Neural cell (in vitro differentiated cells): ENCODE results near the gene PRAC1. TPM values are rescaled to one million over a fixed set of nuclear protein-coding genes. Genes with fewer than 3 reads are reported as not detected.

Experiments
- H2AFZ ChIP-seq: fragments of 200-600, 300-800 bp; sonication (generic), shearing (Covaris generic); 2 replicates; pipeline ENCODE4 v1.6.0; 2014; ENCODE audit warnings: low read depth, mild to moderate bottlenecking, antibody characterized with exemption, low read length, moderate library complexity
- H3F3A ChIP-seq: fragments of 200-600 bp; shearing (Covaris generic); 2 replicates; pipeline ENCODE4 v1.6.1; 2016; ENCODE audit warnings: mild to moderate bottlenecking, moderate library complexity, mixed read lengths, antibody characterized with exemption, low read length; ENCODE audit not compliant: insufficient read depth, poor library complexity, severe bottlenecking
- H3K27ac ChIP-seq: fragments of 200-600, 300-800 bp; sonication (generic), shearing (Covaris generic); 2 replicates; pipeline ENCODE4 v1.5.1; 2014; ENCODE audit warnings: mild to moderate bottlenecking, low read length, moderate library complexity
- H3K27me3 ChIP-seq: fragments of 300-800, 200-600 bp; sonication (generic), shearing (Covaris generic); 2 replicates; pipeline ENCODE4 v1.6.0; 2014; ENCODE audit warnings: mild to moderate bottlenecking, low read depth, low read length, moderate library complexity; ENCODE audit not compliant: insufficient read depth
- H3K36me3 ChIP-seq: fragments of 300-800, 200-600 bp; sonication (generic), shearing (Covaris generic); 2 replicates; pipeline ENCODE4 v1.5.1; 2014; ENCODE audit warnings: mild to moderate bottlenecking, antibody characterized with exemption, low read length, moderate library complexity; ENCODE audit not compliant: insufficient read depth
- H3K4me2 ChIP-seq: fragments of 300-800, 200-600 bp; sonication (generic), shearing (Covaris generic); 2 replicates; pipeline ENCODE4 v1.6.0; 2014; ENCODE audit warnings: mild to moderate bottlenecking, low read length
- H3K4me3 ChIP-seq: fragments of 300-800, 200-600 bp; sonication (generic), shearing (Covaris generic); 2 replicates; pipeline ENCODE4 v1.5.1; 2014; ENCODE audit warnings: mild to moderate bottlenecking, low read length, moderate library complexity
- H3K79me2 ChIP-seq: fragments of 200-600 bp; shearing (Covaris generic); replicated peaks from 2 replicates; pipeline ENCODE4 v1.6.0; 2014; ENCODE audit warnings: mild to moderate bottlenecking, low read length, moderate library complexity; ENCODE audit not compliant: insufficient read depth
- H3K9ac ChIP-seq: fragments of 300-800, 200-600 bp; sonication (generic), shearing (Covaris generic); 2 replicates; pipeline ENCODE4 v1.6.1; 2016; ENCODE audit warnings: mild to moderate bottlenecking, low read length, mixed read lengths
- H3K9me2 ChIP-seq: fragments of 200-600 bp; shearing (Covaris generic); 2 replicates; pipeline ENCODE4 v1.6.1; 2016; ENCODE audit warnings: mild to moderate bottlenecking, low read length, mixed read lengths; ENCODE audit not compliant: insufficient read depth
- H3K9me3 ChIP-seq: fragments of 200-600, 300-800 bp; sonication (generic), shearing (Covaris generic); 2 replicates; pipeline ENCODE4 v1.6.1; 2016; ENCODE audit warnings: mild to moderate bottlenecking, mixed run types, low read length, moderate library complexity, mixed read lengths
- H4K20me1 ChIP-seq: fragments of 200-600 bp; shearing (Covaris generic); 2 replicates; pipeline ENCODE4 v1.6.1; 2016; ENCODE audit warnings: mild to moderate bottlenecking, mixed run types; ENCODE audit not compliant: insufficient read depth
- CTCF ChIP-seq: fragments of 450-650 bp; IDR thresholded peaks from 2 replicates; pipeline ENCODE4 v1.5.1; 2014; ENCODE audit warnings: antibody characterized with exemption, mild to moderate bottlenecking, moderate library complexity; ENCODE audit not compliant: poor library complexity, severe bottlenecking
- EP300 ChIP-seq: fragments of 450-650 bp; conservative IDR thresholded peaks from 2 replicates; pipeline ENCODE4 v1.6.1; 2014; ENCODE audit warnings: antibody characterized with exemption, mild to moderate bottlenecking, moderate library complexity; ENCODE audit not compliant: poor library complexity, severe bottlenecking
- EZH2 ChIP-seq: fragments of 200-600, 300-800 bp; shearing (Covaris generic), sonication (generic); IDR thresholded peaks from 2 replicates; pipeline ENCODE4 v1.6.1; 2014; ENCODE audit warnings: antibody characterized with exemption, low read length, borderline replicate concordance, mild to moderate bottlenecking; ENCODE audit not compliant: insufficient read depth, poor library complexity, severe bottlenecking
- MXI1 ChIP-seq: fragments of 450-650 bp; conservative IDR thresholded peaks from 2 replicates; pipeline ENCODE4 v1.6.1; 2014; ENCODE audit warnings: antibody characterized with exemption, mild to moderate bottlenecking; ENCODE audit not compliant: poor library complexity, severe bottlenecking
- POLR2AphosphoS5 ChIP-seq: IDR thresholded peaks from 2 replicates; pipeline ENCODE4 v1.6.1; 2012
- RAD21 ChIP-seq: fragments of 450-650 bp; conservative IDR thresholded peaks from 2 replicates; pipeline ENCODE4 v1.6.1; 2014; ENCODE audit warnings: antibody characterized with exemption, mild to moderate bottlenecking, moderate library complexity
- REST ChIP-seq: IDR thresholded peaks from 2 replicates; pipeline ENCODE4 v1.6.1; 2012; ENCODE audit warnings: borderline replicate concordance
- SMC3 ChIP-seq: fragments of 450-650 bp; conservative IDR thresholded peaks from 2 replicates; pipeline ENCODE4 v1.6.1; 2014; ENCODE audit warnings: antibody characterized with exemption, mild to moderate bottlenecking, moderate library complexity; ENCODE audit not compliant: poor library complexity
- TAF1 ChIP-seq: IDR thresholded peaks from 2 replicates; pipeline ENCODE4 v1.6.1; 2012; ENCODE audit warnings: low read depth
- polyA plus RNA-seq: library from polyadenylated mRNA; depleted of rRNA; stranded (reverse); fragments of >200 nt; gene quantifications from 2 replicates; pipeline ENCODE4 v1.2.3, GENCODE V29; 2014

PRAC1 gene
- polyA plus RNA-seq, 1 donor from 2014 or later = not detected

- no peak overlapping the region for H3K4me3 ChIP-seq
- no peak overlapping the region for H3K9ac ChIP-seq
- H3K79me2 ChIP-seq = no peaks in the 10 kb centered on the region
- TF ChIP-seq EZH2 (no peak), MXI1 (no peak)
- no peaks in the 10 kb centered on the region for H3K9me2 ChIP-seq
- peaks cover 97% of the 10 kb centered on the region for H3K27me3 ChIP-seq
- H3F3A ChIP-seq = no peaks in the 10 kb centered on the region
- H3K9me3 ChIP-seq = no peaks in the 10 kb centered on the region
- H3K36me3 ChIP-seq = no peaks in the 10 kb centered on the region
- H3K27ac ChIP-seq = no peak overlapping the region
- no peaks in the 10 kb centered on the region for H4K20me1 ChIP-seq
- no peak overlapping the region for H2AFZ ChIP-seq
- H3K4me2 ChIP-seq = no peak overlapping the region
Observed at GRCh38 chr17:48754500-48755261, 32.4 kb upstream of the PRAC1 start.

GRCh38 chr17:48753794-48754499 is 31.6 kb upstream of the PRAC1 start:
- Histone ChIP-seq H3K9me2 (no peaks in the 10 kb centered on the region), H3F3A (no peaks in the 10 kb centered on the region), H2AFZ (no peak overlapping the region), H3K79me2 (no peaks in the 10 kb centered on the region), H3K4me2 (no peak overlapping the region), H3K9me3 (no peaks in the 10 kb centered on the region), H3K27me3 (peaks cover 97% of the 10 kb centered on the region), H3K36me3 (no peaks in the 10 kb centered on the region), H3K27ac (no peak overlapping the region), H3K9ac (no peak overlapping the region), H4K20me1 (no peaks in the 10 kb centered on the region), H3K4me3 (no peak overlapping the region)
- no peak for TF ChIP-seq REST
- no peak for TF ChIP-seq MXI1
- TF ChIP-seq SMC3 = no peak
- TF ChIP-seq POLR2AphosphoS5 = no peak
- no peak for TF ChIP-seq TAF1
- TF ChIP-seq EZH2 = no peak
- no peak for TF ChIP-seq CTCF
- no peak for TF ChIP-seq RAD21
- no peak for TF ChIP-seq EP300
